ENCODE results near the gene TUBB4B.
A peak's percentile ranks its signal among the peaks of the same experiment; 100 is the strongest.

TUBB4B gene

GRCh38 chr9:137240841-137241489 is at the start of gene TUBB4B:
TSS of gene TUBB4B (plus strand) at chr9:137241287. CDS start at chr9:137241361, 74 bp downstream.
- Histone ChIP-seq H3K9me3 (ENCODE audit: insufficient read depth, low read length, severe bottlenecking) (no peaks in the 10 kb centered on the region), H3K27me3 (ENCODE audit: insufficient read depth, low read length, poor library complexity) (no peaks in the 10 kb centered on the region), H3K4me3 (ENCODE audit: low read depth in 1 of 2, low read length in 2 of 2) (peak within 1 kb of the TSS; percentile 77 to 91), H4K20me1 (ENCODE audit: insufficient read depth, low read length) (peaks cover 49% of the 10 kb centered on the region), H3K79me2 (ENCODE audit: insufficient read depth, low read length) (peaks cover 25% of the 10 kb centered on the region), H3K9ac (ENCODE audit: low read depth, low read length) (peak within 1 kb of the TSS; percentile 89), H3K4me1 (ENCODE audit: insufficient read depth, low read length) (peaks cover 54% of the 10 kb centered on the region), H3K4me2 (ENCODE audit: insufficient read depth, low read length) (peak within 1 kb of the TSS; percentile 91), H3K27ac (ENCODE audit: low read length) (peak within 1 kb of the TSS; percentile 89), H3K36me3 (ENCODE audit: insufficient read depth, low read length) (peaks cover 25% of the 10 kb centered on the region), H2AFZ (ENCODE audit: low read depth, low read length) (peak within 1 kb of the TSS; percentile 68)
- DNase-seq (peak; percentile 99), ATAC-seq (ENCODE audit: insufficient read depth, low read depth) (peak; percentile 81)
- TF ChIP-seq EZH2 (IDR thresholded peaks at IDR 0.05; ENCODE audit: borderline replicate concordance, low read depth, low read length, severe bottlenecking) = no peak
- TF ChIP-seq CTCF (IDR thresholded peaks at IDR 0.05; ENCODE audit: borderline replicate concordance, extremely low read depth, low read length, poor library complexity, severe bottlenecking) = no peak

DNA sequence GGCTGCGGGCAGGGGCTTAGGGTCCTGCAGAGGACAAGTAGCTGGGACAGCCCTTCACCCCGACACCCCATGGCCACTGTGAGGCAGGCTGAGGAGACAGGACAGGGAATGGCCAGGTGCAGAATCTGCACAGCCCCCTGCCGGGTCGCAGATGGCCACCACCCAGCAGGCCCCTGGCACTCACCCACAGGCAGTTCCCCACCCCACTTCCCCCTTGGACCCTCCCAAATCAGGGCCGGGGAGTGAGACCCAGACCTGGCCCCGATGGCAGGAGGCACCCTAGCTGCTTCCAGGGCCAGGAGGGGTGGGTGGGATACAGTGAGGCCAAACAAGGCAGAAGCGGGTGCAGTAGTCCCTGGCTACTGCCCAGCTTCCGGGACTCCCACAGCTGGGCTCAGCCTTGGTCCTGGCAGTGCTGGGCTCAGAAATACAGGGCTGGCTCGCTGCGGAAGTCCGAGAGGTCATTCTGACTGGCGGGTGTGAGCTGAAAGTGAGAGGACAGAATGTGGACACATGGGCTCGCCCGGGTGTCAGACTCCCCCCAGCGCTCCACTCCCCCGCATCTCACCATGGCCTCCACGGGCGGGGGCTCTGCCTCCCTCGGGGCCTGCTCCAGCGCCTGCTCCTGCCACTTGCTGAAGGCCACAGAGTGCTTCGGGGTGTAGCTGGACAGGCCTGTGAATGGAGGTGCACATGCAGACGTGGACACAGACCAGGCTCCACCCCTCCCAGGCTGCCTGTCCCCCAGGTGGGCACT is 49.2 kb upstream of the TUBB4B start:
- Histone ChIP-seq H3K27ac (ENCODE audit: low read length) (no peak overlapping the region), H3K9me3 (ENCODE audit: insufficient read depth, low read length, severe bottlenecking) (no peaks in the 10 kb centered on the region), H3K4me1 (ENCODE audit: insufficient read depth, low read length) (peaks cover 30% of the 10 kb centered on the region), H3K36me3 (ENCODE audit: insufficient read depth, low read length) (peaks cover 32% of the 10 kb centered on the region), H3K79me2 (ENCODE audit: insufficient read depth, low read length) (peaks cover 34% of the 10 kb centered on the region), H3K9ac (ENCODE audit: low read depth, low read length) (no peak overlapping the region), H3K27me3 (ENCODE audit: insufficient read depth, low read length, poor library complexity) (no peaks in the 10 kb centered on the region), H2AFZ (ENCODE audit: low read depth, low read length) (no peak overlapping the region), H3K4me2 (ENCODE audit: insufficient read depth, low read length) (no peak overlapping the region), H4K20me1 (ENCODE audit: insufficient read depth, low read length) (peaks cover 31% of the 10 kb centered on the region), H3K4me3 (ENCODE audit: low read depth in 1 of 2, low read length in 2 of 2) (no peak overlapping the region)
- ATAC-seq (ENCODE audit: insufficient read depth, low read depth) = no peak
- no peak for TF ChIP-seq CTCF (IDR thresholded peaks at IDR 0.05; ENCODE audit: borderline replicate concordance, extremely low read depth, low read length, poor library complexity, severe bottlenecking)
- no peak for TF ChIP-seq EZH2 (IDR thresholded peaks at IDR 0.05; ENCODE audit: borderline replicate concordance, low read depth, low read length, severe bottlenecking)
- DNase-seq = no peak

DNA sequence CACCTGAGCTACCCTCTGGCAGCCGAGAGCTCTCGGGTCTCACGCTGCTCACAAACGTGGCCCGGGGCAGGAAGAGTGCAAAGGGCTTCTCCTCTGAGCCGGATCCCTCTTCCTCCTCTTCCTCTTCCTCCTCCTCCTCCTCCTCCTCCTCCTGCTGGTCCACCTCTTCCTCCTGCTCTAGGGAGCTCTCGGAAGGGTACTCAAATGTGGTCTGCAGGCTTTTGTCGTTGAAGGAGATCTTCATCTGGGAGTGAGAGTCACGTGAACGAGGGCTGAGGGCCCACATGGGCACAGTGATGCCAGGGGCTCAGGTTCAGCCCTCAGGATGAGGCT is 48.7 kb upstream of the TUBB4B start:
- peaks cover 29% of the 10 kb centered on the region for H4K20me1 ChIP-seq (ENCODE audit: insufficient read depth, low read length)
- no peak overlapping the region for H3K9ac ChIP-seq (ENCODE audit: low read depth, low read length)

More for the DNA sequence above, 48.7 kb upstream of the TUBB4B start:
- no peak overlapping the region for H3K4me2 ChIP-seq (ENCODE audit: insufficient read depth, low read length)
- H3K27me3 ChIP-seq (ENCODE audit: insufficient read depth, low read length, poor library complexity) = no peaks in the 10 kb centered on the region
- DNase-seq (no peak), ATAC-seq (ENCODE audit: insufficient read depth, low read depth) (no peak)
- TF ChIP-seq CTCF (IDR thresholded peaks at IDR 0.05; ENCODE audit: borderline replicate concordance, extremely low read depth, low read length, poor library complexity, severe bottlenecking) (no peak), EZH2 (IDR thresholded peaks at IDR 0.05; ENCODE audit: borderline replicate concordance, low read depth, low read length, severe bottlenecking) (no peak)
- no peak overlapping the region for H3K4me3 ChIP-seq (ENCODE audit: low read depth in 1 of 2, low read length in 2 of 2)
- H3K36me3 ChIP-seq (ENCODE audit: insufficient read depth, low read length) = peaks cover 28% of the 10 kb centered on the region
- peaks cover 26% of the 10 kb centered on the region for H3K4me1 ChIP-seq (ENCODE audit: insufficient read depth, low read length)
- H3K79me2 ChIP-seq (ENCODE audit: insufficient read depth, low read length) = peaks cover 30% of the 10 kb centered on the region
- H2AFZ ChIP-seq (ENCODE audit: low read depth, low read length) = no peak overlapping the region
- H3K27ac ChIP-seq (ENCODE audit: low read length) = no peak overlapping the region
- no peaks in the 10 kb centered on the region for H3K9me3 ChIP-seq (ENCODE audit: insufficient read depth, low read length, severe bottlenecking)

Data from DND-41 (cell line).